GM20000 (cell line): ENCODE results near the gene TMEM225B.
"Not testable (repeated sequence)": the region's sequence is repeated elsewhere in the genome, so short reads cannot be mapped to it uniquely, and the experiment has no call there.

ENCODE experiments used
- DNase-seq: peaks from one replicate; pipeline ENCODE4 v3.0.0; 2012; ENCODE audit warnings: low spot score
- TF ChIP-seq, protein P1 (sequence below): IDR thresholded peaks from 2 replicates; pipeline ENCODE4 v1.5.1; 2012; ENCODE audit warnings: mild to moderate bottlenecking, control low read depth; ENCODE audit errors: extremely low read depth, missing control alignments

TMEM225B gene

DNA sequence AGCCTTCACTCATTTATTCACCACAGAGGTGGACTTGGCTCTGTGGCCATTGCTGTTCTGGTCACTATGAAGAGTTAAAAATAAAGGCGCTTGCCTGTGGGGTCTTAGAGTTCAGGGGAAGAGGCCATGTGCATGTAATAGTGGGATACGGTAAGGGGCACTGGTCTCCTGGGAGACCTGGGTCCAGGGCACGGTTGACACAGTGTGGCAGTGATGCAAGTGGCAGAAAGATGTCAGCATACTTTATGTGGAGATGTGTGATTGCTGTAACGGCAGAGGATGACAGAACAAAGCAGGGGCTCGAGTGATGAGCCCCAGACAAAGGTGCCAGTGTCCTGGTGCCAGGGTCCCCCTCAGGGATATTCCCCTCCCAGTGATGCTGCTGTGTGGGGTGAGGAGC, 27.3 kb downstream of the TMEM225B start:
- no peak for DNase-seq
- TF ChIP-seq, protein P1, sequence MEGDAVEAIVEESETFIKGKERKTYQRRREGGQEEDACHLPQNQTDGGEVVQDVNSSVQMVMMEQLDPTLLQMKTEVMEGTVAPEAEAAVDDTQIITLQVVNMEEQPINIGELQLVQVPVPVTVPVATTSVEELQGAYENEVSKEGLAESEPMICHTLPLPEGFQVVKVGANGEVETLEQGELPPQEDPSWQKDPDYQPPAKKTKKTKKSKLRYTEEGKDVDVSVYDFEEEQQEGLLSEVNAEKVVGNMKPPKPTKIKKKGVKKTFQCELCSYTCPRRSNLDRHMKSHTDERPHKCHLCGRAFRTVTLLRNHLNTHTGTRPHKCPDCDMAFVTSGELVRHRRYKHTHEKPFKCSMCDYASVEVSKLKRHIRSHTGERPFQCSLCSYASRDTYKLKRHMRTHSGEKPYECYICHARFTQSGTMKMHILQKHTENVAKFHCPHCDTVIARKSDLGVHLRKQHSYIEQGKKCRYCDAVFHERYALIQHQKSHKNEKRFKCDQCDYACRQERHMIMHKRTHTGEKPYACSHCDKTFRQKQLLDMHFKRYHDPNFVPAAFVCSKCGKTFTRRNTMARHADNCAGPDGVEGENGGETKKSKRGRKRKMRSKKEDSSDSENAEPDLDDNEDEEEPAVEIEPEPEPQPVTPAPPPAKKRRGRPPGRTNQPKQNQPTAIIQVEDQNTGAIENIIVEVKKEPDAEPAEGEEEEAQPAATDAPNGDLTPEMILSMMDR = no peak

DNA sequence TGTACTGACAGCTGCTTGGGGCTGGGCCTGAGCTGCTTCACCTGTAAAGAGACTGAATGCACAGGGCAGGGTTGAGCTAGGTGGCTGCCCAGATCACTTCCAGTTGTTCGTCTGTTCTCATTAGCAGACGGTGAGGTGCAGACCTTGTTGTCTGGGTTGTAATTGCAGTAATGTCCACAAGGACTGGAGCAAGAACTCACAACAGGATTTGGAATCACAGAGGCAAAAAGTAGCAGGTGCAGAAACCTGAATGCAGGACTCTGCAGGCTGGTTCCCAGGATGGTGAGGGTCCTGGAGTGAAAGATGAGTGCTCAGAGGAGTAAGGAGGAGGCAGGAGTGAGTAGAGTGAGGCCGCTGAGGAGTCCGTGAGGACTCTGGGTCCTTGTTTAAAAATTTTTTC, 27.9 kb downstream of the TMEM225B start:
- DNase-seq = no peak
- TF ChIP-seq, protein P1 = no peak

DNA sequence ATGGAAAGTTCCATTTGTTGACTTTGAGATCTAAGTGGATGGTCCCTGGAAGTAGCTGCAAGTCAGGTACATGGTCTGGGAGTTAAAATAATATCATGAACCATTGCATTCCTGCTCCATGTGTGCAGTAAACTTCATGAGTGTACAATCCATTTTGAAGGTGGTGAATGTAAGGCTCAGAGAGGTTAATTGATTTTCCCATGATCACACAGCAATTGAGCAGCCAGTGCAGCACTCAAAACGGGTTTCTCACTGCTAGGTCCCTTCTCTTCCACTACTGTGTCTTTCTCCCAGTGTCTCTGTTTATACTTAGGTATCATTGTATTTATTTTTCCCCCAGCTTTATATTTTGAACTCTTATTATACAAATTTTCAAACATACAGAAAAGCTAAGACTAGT, 28.6 kb downstream of the TMEM225B start:
- TF ChIP-seq, protein P1 = no peak

DNA sequence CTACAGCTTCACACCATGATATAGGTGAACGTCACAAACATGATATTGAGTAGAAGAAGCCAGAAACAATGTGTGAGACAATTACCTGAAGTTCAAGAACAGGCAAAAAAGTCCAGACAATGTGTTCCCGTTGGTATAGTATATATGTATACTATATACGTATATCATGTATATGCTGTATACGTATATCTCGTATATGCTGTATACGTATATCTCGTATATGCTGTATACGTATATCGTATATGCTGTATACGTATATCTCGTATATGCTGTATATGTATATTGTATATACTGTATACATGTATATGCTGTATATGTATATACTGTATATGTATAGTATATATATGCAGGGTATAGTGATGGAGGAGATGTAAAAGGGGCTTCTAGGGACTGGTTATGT, 29.4 kb downstream of the TMEM225B start:
- TF ChIP-seq, protein P1 = no peak
- no peak for DNase-seq

More for the DNA sequence above, 28.6 kb downstream of the TMEM225B start:
- DNase-seq = no peak

DNA sequence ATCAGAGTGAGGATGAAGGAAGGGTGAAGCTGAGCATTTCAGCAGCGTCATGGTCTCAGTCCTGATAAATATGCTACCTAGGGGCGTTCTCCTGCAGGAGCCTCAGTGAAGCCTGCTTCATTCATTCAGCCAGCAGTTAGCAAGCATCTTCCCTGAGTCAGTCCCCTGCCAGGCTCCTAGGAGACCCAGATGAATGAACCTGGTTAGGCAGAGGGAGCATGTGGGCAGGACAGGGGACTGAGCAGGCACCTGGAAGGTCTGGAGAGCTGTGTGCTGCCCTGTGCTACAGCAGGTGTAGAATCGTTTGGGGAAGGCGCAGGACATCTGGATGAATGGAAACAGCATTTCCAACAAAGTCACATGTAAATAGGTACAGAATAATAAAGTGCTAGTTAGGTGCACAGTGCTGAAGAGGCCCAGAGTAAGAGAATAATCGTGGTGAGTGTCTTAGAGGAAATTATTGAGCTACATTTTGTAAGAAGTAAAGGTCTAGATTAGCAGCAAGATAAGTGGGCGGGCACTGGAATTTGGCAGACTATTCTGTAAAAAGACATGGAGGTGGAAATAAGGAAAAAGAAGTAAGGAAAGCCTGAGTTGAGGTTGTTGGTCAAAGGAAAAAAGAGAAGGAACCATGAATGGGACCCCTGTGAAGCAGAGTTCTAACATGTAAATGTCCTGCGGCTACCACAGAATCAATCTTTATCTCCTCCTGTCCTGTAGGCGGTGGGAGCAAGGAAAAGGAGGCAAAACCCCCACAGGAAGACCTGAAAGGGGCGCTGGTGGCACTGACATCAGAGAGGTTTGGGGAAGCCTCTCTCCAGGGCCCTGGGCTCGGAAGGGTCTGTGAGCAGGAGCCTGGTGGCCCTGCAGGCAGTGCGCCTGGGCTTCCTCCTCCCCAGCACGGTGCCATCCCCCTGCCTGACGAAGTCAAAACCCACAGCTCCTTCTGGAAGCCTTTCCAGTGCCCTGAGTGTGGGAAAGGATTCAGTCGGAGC, 30.7 kb downstream of the TMEM225B start:
- TF ChIP-seq, protein P1 = no peak
- no peak for DNase-seq

DNA sequence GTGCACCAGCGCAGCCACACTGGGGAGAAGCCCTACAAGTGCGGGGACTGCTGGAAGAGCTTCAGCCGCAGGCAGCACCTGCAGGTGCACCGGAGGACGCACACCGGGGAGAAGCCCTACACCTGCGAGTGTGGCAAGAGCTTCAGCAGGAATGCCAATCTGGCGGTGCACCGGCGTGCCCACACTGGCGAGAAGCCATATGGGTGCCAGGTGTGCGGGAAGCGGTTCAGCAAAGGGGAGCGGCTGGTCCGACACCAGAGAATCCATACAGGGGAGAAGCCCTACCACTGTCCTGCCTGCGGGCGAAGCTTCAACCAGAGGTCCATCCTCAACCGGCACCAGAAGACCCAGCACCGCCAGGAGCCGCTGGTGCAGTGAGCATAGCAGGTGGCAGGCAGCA, 31.6 kb downstream of the TMEM225B start:
- TF ChIP-seq, protein P1 = no peak
- no peak for DNase-seq

DNA sequence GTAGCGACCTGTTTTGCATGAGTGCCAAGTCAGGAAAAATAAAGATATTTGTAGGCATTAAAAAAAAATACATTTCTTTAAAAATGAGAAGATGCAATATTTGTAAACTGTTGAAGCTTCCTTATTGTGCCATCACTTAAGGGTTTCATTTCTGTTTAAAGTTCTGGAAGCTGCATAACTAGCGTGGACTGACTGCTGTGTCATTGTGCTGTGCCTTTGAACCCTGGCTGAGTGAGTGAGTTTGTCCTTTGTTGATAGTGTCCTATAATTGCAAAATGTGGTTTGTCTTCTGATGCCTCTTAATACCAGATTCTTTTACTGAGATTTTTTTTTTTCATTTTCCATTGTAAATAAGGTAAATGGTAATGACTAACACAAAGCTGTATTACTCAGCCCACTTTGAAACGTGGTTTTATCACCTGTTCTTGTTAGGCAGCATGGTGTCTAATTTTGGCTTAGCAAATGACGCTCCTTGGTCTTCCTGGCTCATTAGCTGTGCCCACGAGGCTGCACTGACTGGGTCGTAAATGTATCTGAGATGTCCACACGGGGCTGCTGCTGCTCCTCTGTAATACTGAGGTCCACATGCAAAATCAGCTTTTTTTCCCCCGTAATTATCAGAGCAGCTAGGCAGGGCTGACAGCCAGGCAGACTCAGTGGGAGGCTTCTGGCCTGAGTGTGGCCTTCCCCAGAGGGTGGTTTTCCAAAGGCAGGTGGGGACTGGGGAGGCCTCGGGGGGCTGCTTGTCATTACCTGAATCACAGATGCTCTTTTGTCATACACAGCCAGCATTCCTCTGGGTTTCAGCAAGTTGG, 33.4 kb downstream of the TMEM225B start:
- DNase-seq = no peak

DNA sequence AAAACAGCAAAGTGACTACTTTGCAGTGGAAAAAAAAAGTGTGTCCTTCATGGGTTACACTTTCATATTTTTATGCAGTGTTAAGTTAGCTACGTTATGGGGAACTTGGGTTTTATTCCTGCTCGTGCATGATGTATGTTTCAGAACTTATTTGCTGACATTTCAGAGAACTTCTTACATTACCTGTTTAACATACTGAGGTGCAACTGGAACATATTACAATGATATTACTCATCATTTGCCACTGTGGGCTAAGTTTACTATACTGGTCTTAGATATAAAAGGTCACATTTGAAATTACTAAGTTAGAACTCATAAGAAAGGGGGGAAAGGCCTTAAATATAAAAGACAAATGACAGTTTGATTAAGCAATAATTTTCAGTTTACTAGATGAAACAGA, 39.3 kb downstream of the TMEM225B start:
- DNase-seq = not testable (repeated sequence)

More for the DNA sequence above, 33.4 kb downstream of the TMEM225B start:
- TF ChIP-seq, protein P1 = no peak
